ENCODE measurements around the gene FGF21. TPM values are rescaled to one million over a fixed set of nuclear protein-coding genes. Genes with fewer than 3 reads are reported as not detected.

FGF21 gene
- not detected in 2 replicates for total RNA-seq

- intact Hi-C loops (cut with micrococcal nuclease) = no loop called here
These were observed at the start of gene FGF21 for GRCh38 chr19:48755084-48755641. FGF21 (plus strand) TSS chr19:48755524; CDS start chr19:48756237, 713 bp downstream.

- intact Hi-C loops (cut with micrococcal nuclease) = no loop called here
These were observed 46.9 kb upstream of the FGF21 start for GRCh38 chr19:48708471-48708870.

GRCh38 chr19:48711106-48711662 lies 44.1 kb upstream of the FGF21 start:
- intact Hi-C loops (cut with micrococcal nuclease) = loop anchor here (10.0 kb wide), 1 partner anchor 196 kb away; the partner anchor contains the start of gene LMTK3

- intact Hi-C loops (cut with micrococcal nuclease) = loop anchor here (10.0 kb wide), 1 partner anchor 198 kb away; the partner anchor contains the start of gene LMTK3
These were observed 42.1 kb upstream of the FGF21 start for GRCh38 chr19:48713041-48713863.

- intact Hi-C loops (cut with micrococcal nuclease) = loop anchor here (1.0 to 10.0 kb wide), 6 partner anchors 25 to 1052 kb away; partner anchors contain the start of genes CA11, DBP and LMTK3
These were observed 41.2 kb upstream of the FGF21 start for GRCh38 chr19:48713864-48714755.

- intact Hi-C loops (cut with micrococcal nuclease) = loop anchor here (1.0 to 10.0 kb wide), 6 partner anchors 24 to 1051 kb away; partner anchors contain the start of genes CA11, DBP and LMTK3
These were observed 40.3 kb upstream of the FGF21 start for GRCh38 chr19:48714759-48715675.

GRCh38 chr19:48715681-48716171 lies 39.6 kb upstream of the FGF21 start:
- intact Hi-C loops (cut with micrococcal nuclease) = loop anchor here (2.0 to 10.0 kb wide), 2 partner anchors 69 to 201 kb away; partner anchors contain the start of genes CA11 and LMTK3

- intact Hi-C loops (cut with micrococcal nuclease) = loop anchor here (10.0 kb wide), 1 partner anchor 202 kb away; the partner anchor contains the start of gene LMTK3
These were observed 38.6 kb upstream of the FGF21 start for GRCh38 chr19:48716562-48717291.

- intact Hi-C loops (cut with micrococcal nuclease) = loop anchor here (10.0 kb wide), 1 partner anchor 203 kb away; the partner anchor contains the start of gene LMTK3
These were observed 37.2 kb upstream of the FGF21 start for GRCh38 chr19:48718106-48718505.

- intact Hi-C loops (cut with micrococcal nuclease) = loop anchor here (10.0 kb wide), 1 partner anchor 204 kb away; the partner anchor contains the start of gene LMTK3
These were observed 36.6 kb upstream of the FGF21 start for GRCh38 chr19:48718711-48719231.

GRCh38 chr19:48719263-48720171 lies 35.8 kb upstream of the FGF21 start, which contains the start of gene MAMSTR:
MAMSTR (minus strand) TSS chr19:48719725; CDS start chr19:48719031, 694 bp downstream.
- intact Hi-C loops (cut with micrococcal nuclease) = loop anchor here (10.0 kb wide), 1 partner anchor 205 kb away; the partner anchor contains the start of gene LMTK3

GRCh38 chr19:48720251-48720612 lies 35.1 kb upstream of the FGF21 start:
- intact Hi-C loops (cut with micrococcal nuclease) = no loop called here

GRCh38 chr19:48720613-48721296 lies 34.6 kb upstream of the FGF21 start:
- intact Hi-C loops (cut with micrococcal nuclease) = no loop called here

- intact Hi-C loops (cut with micrococcal nuclease) = no loop called here
These were observed 33.1 kb upstream of the FGF21 start for GRCh38 chr19:48722196-48722708.

GRCh38 chr19:48724796-48725753 lies 30.2 kb upstream of the FGF21 start:
- intact Hi-C loops (cut with micrococcal nuclease) = no loop called here

Measured in T-helper 2 cell treated with Interferon-gamma antibody and Interleukin-4, amounts not matched to agents 100 ng/mL and 5 ng/mL, for 36 hours (primary cell).